Endometrium (tissue), 2 donors: ENCODE data around the gene N4BP3.
"Not testable (repeated sequence)": the region's sequence is repeated elsewhere in the genome, so short reads cannot be mapped to it uniquely, and the experiment has no call there.

Experiments used
- FAIRE-seq: peaks from 2 replicates; lab custom pipeline; 2012; peaks lifted over from hg19 to GRCh38; lab: Jason Lieb, UNC
- donor health status: control.
- donor health status: control.

The N4BP3 gene

DNA sequence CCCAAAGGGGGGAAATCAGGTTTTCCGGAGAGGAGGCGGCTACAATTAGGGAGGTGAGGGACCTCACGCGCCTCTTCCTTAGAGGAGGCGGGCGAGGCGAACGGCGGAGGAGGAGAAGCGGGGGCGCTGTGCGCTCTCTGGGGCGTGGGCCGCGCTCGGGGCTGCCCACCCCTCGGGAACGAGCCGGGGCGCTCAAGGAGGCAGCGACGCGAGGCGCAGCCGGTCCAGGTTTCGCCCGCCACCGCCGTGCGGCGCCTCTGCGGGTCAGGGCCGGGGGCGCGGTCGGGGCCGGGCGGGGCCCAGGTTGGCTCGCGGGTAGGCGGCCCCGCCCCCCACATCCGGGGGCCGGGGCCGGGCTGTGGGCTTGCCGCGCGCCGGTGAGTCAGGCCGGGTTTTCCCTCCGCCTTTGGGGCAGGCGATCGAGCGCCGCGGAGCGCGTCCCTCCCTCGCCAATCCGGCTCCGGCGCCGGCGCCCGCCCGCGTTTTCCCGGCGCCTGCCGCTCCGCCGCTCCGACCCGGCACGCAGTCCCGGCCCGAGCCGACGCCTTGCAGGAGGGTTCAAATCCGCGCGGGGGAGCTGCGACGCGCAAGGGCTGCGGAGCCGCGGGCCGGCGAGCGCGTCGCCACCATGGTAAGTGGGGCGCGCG lies at the start of gene N4BP3:
Gene N4BP3 (plus strand): TSS at position 392 of the 647 bp plus-strand sequence. CDS start 6,052 bp downstream, outside the sequence.
- no peak for FAIRE-seq

- no peak for FAIRE-seq
These were observed 45.6 kb upstream of the N4BP3 start for GRCh38 chr5:178067755-178068154.

DNA sequence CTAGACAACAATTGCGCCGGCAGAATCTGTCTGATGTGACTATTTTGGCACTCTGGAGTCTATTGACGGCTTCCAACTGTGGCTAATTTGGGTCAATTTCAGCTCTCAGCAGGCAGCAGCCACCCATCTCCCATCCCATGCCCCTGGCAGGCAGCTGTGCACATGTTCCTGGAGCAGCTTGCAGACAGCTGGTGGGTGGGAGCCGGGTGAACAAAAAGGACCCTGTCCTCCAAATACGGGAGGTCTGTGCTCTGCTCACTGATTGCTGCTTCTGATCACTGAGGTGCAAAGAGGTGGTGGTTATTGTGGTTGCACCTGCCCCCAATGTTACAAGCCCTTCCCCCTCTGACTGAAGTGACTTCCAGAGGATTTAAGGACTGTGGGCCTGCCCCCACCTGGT lies 45.0 kb upstream of the N4BP3 start:
- FAIRE-seq, result no peak

- no peak for FAIRE-seq
These were observed 43.4 kb upstream of the N4BP3 start for GRCh38 chr5:178069909-178070308.

- FAIRE-seq, result no peak
These were observed 42.2 kb upstream of the N4BP3 start for GRCh38 chr5:178071108-178071507.

DNA sequence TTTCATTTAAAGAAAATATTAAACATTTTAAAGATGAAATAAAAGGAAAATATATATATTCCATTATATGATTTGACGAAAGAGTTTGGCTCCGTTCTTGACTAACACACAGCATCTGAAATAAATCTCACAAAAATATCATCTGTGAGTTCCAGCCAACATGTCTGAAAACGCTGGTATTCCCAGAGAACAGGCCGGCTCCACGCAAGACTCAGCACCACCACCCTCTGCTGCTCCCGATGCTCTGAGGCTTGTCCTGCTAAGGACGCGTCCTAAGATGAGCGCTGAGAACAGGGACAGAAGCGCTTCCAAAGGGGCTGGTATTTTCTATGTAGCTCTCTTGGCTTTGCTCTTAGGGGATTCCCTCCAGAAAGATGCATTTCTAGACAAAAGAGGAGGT lies 40.6 kb upstream of the N4BP3 start:
- no peak for FAIRE-seq

- no peak for FAIRE-seq
These were observed 38.9 kb upstream of the N4BP3 start for GRCh38 chr5:178074266-178074952.

GRCh38 chr5:178076965-178077364 lies 36.4 kb upstream of the N4BP3 start:
- not testable (repeated sequence) for FAIRE-seq

DNA sequence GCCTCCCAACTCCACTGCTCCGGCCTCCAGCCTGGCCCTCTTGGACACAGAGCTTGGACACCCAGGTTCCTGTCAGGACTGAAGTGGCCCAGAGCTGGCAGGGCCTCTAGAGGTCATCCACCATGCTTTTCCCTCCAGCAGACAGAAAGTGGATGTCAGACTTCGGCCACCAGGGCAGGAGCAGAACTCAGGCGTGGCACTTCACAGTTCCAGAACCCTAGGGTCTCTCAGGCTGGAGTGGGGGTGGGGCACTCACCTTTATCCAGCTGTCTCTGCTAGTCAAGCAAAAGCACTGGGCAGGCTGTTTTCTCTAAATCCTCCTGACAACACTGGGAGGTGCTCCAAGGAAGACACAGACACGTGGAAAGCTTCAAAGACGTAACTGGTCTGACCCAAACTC lies 35.6 kb upstream of the N4BP3 start:
- FAIRE-seq, result no peak

- FAIRE-seq, result no peak
These were observed 34.9 kb upstream of the N4BP3 start for GRCh38 chr5:178078197-178079010.

GRCh38 chr5:178080056-178080455 lies 33.3 kb upstream of the N4BP3 start:
- FAIRE-seq, result no peak

DNA sequence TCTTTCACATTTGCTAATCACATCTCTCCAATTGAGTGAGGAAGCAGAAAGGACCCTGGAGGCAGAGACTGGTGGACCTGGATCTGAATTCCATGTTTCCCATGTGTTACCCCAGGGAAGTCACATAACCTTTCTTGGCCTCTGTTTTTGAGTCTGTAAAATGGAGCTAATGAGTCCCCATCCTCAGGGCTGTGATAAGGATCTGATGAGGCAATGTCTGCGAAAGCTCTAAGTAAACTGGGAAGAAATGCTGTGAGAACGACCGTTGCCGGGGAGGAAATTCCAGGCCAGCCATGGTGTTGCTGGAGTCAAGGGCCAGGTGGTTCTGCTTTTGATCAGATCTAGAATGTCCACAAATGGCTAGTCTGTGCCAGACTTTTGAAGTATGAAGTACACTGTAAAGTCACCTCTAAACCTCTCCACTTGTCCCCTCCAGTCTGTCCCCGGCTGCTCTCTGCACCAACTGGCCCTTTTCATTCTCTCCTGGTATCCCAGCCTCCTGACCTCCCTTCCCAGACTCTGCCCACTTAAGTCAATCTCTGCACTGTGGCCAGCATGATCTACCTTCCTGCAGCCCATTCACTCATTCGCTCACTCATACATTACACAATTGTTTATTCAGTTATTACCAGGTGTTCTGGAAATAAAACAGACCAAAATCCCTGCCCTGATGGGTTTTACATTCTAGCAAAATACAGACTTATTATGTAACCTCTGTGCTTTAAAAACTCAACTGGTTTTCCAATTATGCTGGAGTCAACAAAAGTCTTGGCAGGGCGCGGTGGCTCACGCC lies 32.5 kb upstream of the N4BP3 start:
- no peak for FAIRE-seq

DNA sequence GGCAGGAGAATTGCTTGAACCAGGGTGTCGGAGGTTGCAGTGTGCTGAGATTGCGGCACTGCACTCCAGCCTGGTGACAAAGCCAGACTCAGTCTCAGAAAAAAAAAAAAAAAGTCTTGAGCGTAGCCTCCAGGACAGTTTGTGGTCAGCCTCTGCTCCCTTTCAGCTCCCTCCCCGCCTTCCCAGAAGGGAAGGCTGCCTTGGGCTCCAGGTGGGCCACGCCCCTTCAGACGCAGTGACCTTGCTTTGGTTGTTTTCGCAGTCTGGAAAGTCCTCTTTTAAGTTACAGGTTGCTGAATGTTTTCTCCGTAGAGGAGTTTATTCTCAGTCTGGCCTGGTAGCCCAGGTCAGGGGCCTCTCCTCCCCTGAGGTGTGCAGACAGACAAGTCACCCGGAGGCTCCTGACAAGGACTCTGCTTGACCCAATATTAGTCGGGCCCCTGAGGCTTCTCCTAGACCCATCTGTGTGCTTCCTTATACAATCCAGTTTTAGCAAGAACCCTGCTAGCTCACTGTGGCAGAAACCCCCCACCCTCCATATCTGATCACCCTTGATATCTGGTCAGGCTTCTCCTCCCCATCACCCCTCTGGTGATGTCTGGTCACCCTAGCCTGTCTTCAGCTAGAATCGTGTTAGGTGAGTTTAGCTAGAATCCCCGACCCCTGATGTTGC lies 31.6 kb upstream of the N4BP3 start:
- FAIRE-seq, result no peak

- FAIRE-seq, result no peak
These were observed 29.4 kb upstream of the N4BP3 start for GRCh38 chr5:178083922-178084321.

- FAIRE-seq, result no peak
These were observed 28.0 kb upstream of the N4BP3 start for GRCh38 chr5:178085316-178085715.

GRCh38 chr5:178086266-178086665 lies 27.1 kb upstream of the N4BP3 start:
- no peak for FAIRE-seq

GRCh38 chr5:178087199-178087598 lies 26.1 kb upstream of the N4BP3 start:
- not testable (repeated sequence) for FAIRE-seq

- FAIRE-seq, result no peak
These were observed 22.5 kb upstream of the N4BP3 start for GRCh38 chr5:178090856-178091255.

DNA sequence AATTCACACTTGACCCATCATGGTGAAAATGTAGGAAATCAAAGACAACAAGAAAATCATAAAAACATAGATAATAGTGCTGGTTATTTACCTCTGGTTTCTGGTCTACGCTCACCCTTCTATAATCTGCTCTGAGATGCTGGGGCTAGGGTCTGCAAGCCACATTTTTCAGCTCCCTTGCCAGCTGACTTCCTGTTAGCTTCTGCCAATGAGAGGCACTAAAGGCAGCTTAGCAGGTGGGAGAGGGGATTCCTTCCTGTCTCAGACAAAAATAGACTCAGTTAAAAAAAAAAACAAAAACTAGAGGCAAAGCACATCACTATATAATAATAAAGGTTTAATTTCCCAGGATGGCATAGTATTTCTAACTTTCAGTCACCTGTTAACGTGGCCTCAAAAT lies 20.2 kb upstream of the N4BP3 start:
- FAIRE-seq, result no peak

DNA sequence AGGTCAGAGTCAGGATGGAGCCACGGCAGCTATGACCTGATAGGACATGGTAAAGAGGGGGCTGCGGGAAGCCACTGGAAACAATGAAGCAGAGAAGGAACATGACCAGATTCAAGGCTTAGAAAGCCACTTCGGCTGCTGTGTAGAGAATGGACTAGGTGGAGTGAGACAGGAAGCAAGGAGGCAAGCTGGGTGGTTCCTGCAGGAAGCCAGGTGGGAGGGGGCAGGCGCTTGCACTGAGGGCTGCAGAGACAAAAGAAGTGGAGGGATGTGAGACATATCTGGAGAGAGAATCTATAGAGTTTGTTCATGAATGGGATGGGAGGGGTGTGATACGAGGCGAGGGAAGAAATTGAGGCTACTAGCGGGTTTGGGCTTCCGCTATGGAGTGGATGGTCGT lies 19.0 kb upstream of the N4BP3 start:
- FAIRE-seq, result no peak

DNA sequence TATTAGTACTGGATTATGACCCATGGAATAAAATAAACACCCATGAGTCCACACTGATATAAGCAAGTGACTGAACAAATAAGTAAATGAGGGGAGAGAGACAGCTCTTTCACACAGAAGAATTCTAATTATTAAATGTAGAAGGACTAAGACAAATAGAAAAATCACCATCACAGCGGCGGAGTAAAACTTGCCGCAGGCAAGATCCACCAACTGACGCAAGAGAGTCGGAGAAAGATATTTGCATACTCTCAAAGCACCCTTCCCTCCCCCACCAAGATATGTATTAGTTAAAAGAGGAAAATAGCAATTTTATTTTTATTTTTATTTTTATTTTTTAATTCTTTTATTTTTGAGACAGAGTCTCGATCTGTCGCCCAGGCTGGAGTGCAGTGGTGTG lies 14.6 kb upstream of the N4BP3 start:
- no peak for FAIRE-seq

- no peak for FAIRE-seq
These were observed 9.7 kb upstream of the N4BP3 start for GRCh38 chr5:178103612-178104011.
